GM19468 (cell line): ENCODE data around the gene VAMP5.
"Not testable (repeated sequence)": the region's sequence is repeated elsewhere in the genome, so short reads cannot be mapped to it uniquely, and the experiment has no call there.

Source experiments
- ATAC-seq: cut with Tn5 transposase; IDR thresholded peaks from one replicate; pipeline ENCODE4 v1.9.1; 2021; ENCODE audit warnings: mild to moderate bottlenecking, moderate library complexity, moderate number of reproducible peaks; ENCODE audit not compliant: unreplicated experiment; ENCODE audit errors: extremely low read depth

Gene VAMP5

GRCh38 chr2:85582492-85582891, 1.7 kb upstream of the VAMP5 start:
- no peak for ATAC-seq

GRCh38 chr2:85583667-85584353, 421 bp upstream of the VAMP5 start:
- ATAC-seq = peak; percentile 25

GRCh38 chr2:85584857-85585780, 888 bp downstream of the VAMP5 start:
- peak; percentile 8 for ATAC-seq

GRCh38 chr2:85585781-85586105, 1.5 kb downstream of the VAMP5 start:
- ATAC-seq = no peak

GRCh38 chr2:85588236-85588635, 4.0 kb downstream of the VAMP5 start:
- no peak for ATAC-seq

- no peak for ATAC-seq
Observed at GRCh38 chr2:85588645-85589044, 4.4 kb downstream of the VAMP5 start.

GRCh38 chr2:85589181-85589580, 5.0 kb downstream of the VAMP5 start:
- ATAC-seq = no peak

- ATAC-seq = no peak
Observed at GRCh38 chr2:85589982-85590791, 6.0 kb downstream of the VAMP5 start.

- ATAC-seq = no peak
Observed at GRCh38 chr2:85590950-85591349, 6.7 kb downstream of the VAMP5 start.

- ATAC-seq = no peak
Observed at GRCh38 chr2:85591563-85591962, 7.3 kb downstream of the VAMP5 start.

- ATAC-seq = not testable (repeated sequence)
Observed at GRCh38 chr2:85592299-85592698, 8.1 kb downstream of the VAMP5 start.

GRCh38 chr2:85593023-85593422, 8.8 kb downstream of the VAMP5 start:
- ATAC-seq = no peak

- no peak for ATAC-seq
Observed at GRCh38 chr2:85594715-85595300, 10.6 kb downstream of the VAMP5 start.

- ATAC-seq = peak; percentile 92
Observed at GRCh38 chr2:85595301-85596025, 11.2 kb downstream of the VAMP5 start, which contains the start of gene RNF181. Gene RNF181 (plus strand): TSS chr2:85595745. CDS start chr2:85595764, 19 bp downstream.

- no peak for ATAC-seq
Observed at GRCh38 chr2:85596026-85596333, 11.7 kb downstream of the VAMP5 start.

- no peak for ATAC-seq
Observed at GRCh38 chr2:85596486-85597143, 12.4 kb downstream of the VAMP5 start.

GRCh38 chr2:85597241-85597640, 13.0 kb downstream of the VAMP5 start:
- no peak for ATAC-seq

GRCh38 chr2:85598594-85599340, 14.5 kb downstream of the VAMP5 start:
- no peak for ATAC-seq
